Skeletal muscle tissue (tissue), 4 donors: ENCODE data around the gene CAMKMT. TPM values are rescaled to one million over a fixed set of nuclear protein-coding genes. Genes with fewer than 3 reads are reported as not detected.

ENCODE experiments used
- H3K27ac ChIP-seq: one replicate; pipeline ENCODE4 v1.7.0; 2013; ENCODE audit warnings: mild to moderate bottlenecking, low read depth, low read length, inconsistent platforms
- H3K27me3 ChIP-seq, 3 donors: one replicate each; pipeline ENCODE4 v1.7.0; 2013; ENCODE audit warnings: low read length in 3 of 3; ENCODE audit not compliant: control insufficient read depth in 3 of 3, insufficient read depth in 3 of 3
- H3K36me3 ChIP-seq, 3 donors: one replicate each; pipeline ENCODE4 v1.7.0; 2013; ENCODE audit warnings: low read length in 3 of 3; ENCODE audit not compliant: control insufficient read depth in 3 of 3, insufficient read depth in 3 of 3
- H3K4me1 ChIP-seq, 3 donors: one replicate each; pipeline ENCODE4 v1.7.0; 2013; ENCODE audit warnings: low read length in 3 of 3, mild to moderate bottlenecking in 3 of 3; ENCODE audit not compliant: control insufficient read depth in 3 of 3, insufficient read depth in 3 of 3
- H3K4me3 ChIP-seq, 3 donors: one replicate each; pipeline ENCODE4 v1.7.0; 2013; ENCODE audit warnings: low read length in 3 of 3
- H3K9ac ChIP-seq, 3 donors: one replicate each; pipeline ENCODE4 v1.7.0; 2013; ENCODE audit warnings: low read length in 3 of 3, mild to moderate bottlenecking in 3 of 3, moderate library complexity in 2 of 3, low read depth in 1 of 3
- H3K9me3 ChIP-seq, 3 donors: one replicate each; pipeline ENCODE4 v1.7.0; 2013; ENCODE audit warnings: low read length in 3 of 3; ENCODE audit not compliant: control insufficient read depth in 3 of 3
- total RNA-seq: library from RNA; depleted of rRNA; stranded (reverse); fragments of >200 nt; gene quantifications from one replicate; pipeline ENCODE4 v1.2.3, GENCODE V29; 2014
- donor health status: Osteomylitis.

The CAMKMT gene
- 5.2 TPM for total RNA-seq

DNA sequence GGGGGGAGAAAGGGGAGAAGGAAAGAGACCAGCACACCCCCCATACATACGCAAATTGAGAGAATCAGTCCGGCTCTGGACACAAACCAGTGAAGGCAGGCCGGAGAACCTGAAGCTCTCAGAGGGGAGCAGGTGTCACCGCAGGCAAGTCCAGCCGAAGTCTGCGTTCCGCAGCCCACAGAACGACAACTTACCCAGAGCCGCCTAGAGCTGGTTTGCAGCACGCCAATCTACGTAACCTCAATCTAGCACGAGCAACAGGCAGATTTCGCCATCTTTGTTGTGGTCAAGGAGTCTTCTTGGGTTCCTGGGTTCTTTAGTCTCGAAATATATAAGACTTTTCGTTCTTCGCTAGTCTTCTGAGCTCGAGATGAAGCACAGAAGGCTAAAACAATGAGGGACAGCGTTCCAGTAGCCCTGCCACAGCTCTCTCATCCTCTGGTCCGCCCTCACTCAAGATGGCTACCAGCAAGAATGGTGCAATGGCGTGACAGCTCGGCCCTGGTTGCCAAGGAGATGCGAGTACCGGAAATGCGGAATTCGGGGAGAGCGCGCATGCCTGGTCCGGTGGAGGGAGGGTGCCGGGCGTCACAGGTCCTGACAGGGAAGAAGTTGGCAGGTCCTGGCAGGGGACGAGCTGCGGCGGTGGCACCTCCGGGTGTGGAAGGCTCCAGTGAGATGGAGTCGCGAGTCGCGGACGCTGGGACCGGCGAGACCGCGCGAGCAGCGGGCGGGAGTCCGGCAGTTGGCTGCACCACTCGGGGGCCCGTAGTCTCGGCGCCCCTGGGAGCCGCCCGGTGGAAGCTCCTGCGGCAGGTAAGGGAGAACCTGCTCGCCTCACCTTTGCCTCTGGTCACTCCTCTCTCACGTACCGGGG lies at the start of gene CAMKMT, which contains the start of gene PREPL:
Gene CAMKMT, plus strand, starts transcription at position 618 of the 877 bp plus-strand sequence.
Gene PREPL, minus strand, starts transcription at position 165 of the 877 bp plus-strand sequence. CDS start 15,152 bp downstream, outside the sequence.
- peak within 1 kb of the TSS; percentile 91 to 99 (median 94) for H3K4me3 ChIP-seq
- no peaks in the 10 kb centered on the region for H3K36me3 ChIP-seq
- H3K4me1 ChIP-seq = peaks cover 27 to 30% (median 27%) of the 10 kb centered on the region in 3 donors
- H3K9me3 ChIP-seq = no peaks in the 10 kb centered on the region
- no peaks in the 10 kb centered on the region for H3K27me3 ChIP-seq
- H3K9ac ChIP-seq = peak within 1 kb of the TSS; percentile 89 to 93 (median 92)
- H3K27ac ChIP-seq = peak within 1 kb of the TSS; percentile 91

DNA sequence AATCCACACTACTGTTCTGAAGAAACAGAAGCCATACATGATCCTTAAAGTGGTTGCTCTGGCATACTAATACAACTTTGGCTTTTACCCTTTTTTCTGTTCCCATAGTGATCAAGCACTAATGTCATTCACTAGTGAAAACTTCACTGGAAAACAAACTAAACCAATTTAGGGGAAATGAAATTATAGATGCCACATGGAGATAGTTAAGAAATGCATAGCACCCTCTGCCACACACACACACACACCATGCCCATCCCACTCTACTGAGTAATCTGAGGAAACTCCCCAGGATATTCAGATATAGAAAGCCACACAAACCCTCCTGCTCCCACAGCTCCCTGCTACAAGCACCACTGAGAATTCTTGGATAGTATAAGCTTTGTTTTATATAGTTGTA lies 47.4 kb upstream of the CAMKMT start:
- H3K4me3 ChIP-seq = no peak overlapping the region
- peaks cover 10 to 54% (median 39%) of the 10 kb centered on the region in 3 donors for H3K36me3 ChIP-seq
- no peak overlapping the region for H3K27ac ChIP-seq
- H3K9me3 ChIP-seq = peaks cover 0 to 4% (median 2%) of the 10 kb centered on the region in 3 donors
- no peak overlapping the region for H3K9ac ChIP-seq
- no peaks in the 10 kb centered on the region for H3K27me3 ChIP-seq
- H3K4me1 ChIP-seq = no peaks in the 10 kb centered on the region

DNA sequence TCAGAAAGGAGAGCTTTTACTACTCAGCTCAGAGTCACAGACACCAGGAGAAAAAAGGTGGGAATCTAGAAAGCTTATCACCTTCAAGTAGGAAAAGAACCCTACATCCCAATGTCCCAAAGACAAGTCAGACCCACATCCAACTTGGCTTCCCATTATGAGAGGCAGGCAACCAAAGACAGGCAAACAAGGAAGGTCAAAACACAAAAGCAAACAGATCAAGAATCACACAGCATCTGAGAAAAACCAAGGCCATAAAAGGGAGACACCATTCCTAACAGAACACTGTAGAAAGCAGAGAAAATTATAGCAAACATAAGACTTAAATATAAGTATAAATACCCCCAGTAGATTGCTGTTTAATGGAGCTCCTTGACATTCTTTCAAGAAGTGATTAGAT lies 45.8 kb upstream of the CAMKMT start:
- Histone ChIP-seq H3K4me1 (no peaks in the 10 kb centered on the region), H3K27me3 (no peaks in the 10 kb centered on the region), H3K36me3 (peaks cover 13 to 63% (median 52%) of the 10 kb centered on the region in 3 donors), H3K9ac (no peak overlapping the region), H3K4me3 (no peak overlapping the region), H3K9me3 (peaks cover 0 to under 1% (median 0%) of the 10 kb centered on the region in 3 donors), H3K27ac (no peak overlapping the region)

DNA sequence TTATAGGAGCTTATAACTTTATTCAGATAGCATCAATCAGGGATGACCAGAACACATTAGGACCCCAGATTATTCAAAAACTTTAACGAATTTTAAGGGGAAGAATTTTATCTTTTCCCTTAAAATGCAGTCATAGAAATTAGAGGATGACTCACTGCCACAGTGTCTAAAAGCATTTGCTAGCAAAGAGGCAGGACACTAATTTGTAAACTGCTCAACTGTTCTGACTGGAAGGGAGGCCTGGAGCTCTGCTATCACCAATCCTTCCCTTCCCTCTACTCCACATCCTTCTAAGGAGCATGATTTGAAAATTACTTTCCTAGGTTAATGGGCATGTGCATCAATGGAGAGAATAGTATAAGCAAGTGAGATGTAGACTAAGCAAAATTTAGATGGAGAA lies 40.9 kb upstream of the CAMKMT start:
- H3K9me3 ChIP-seq = no peaks in the 10 kb centered on the region
- H3K27ac ChIP-seq = no peak overlapping the region
- no peak overlapping the region for H3K4me3 ChIP-seq
- no peaks in the 10 kb centered on the region for H3K27me3 ChIP-seq
- no peak overlapping the region for H3K9ac ChIP-seq
- H3K36me3 ChIP-seq = peaks cover 27 to 57% (median 43%) of the 10 kb centered on the region in 3 donors
- peaks cover 0 to 8% (median 5%) of the 10 kb centered on the region in 3 donors for H3K4me1 ChIP-seq

DNA sequence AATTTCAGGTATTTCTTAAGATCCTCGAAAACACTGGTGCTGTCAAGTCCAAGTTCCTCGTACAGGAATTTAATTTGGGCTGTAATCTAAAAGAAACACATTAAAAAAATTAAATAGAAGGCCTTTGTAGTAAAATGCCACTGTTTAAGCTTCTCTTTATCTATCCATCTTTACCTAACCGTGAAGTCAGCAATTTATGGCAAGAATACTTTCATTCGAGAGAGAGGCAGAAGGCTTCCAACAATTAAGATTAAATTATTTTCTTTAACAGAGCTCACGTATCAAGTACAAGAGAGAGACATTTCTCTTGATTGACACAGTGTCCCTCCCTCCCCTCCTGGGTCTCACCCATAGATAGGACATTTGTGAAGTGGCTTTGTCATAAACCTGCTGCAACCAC lies 40.4 kb upstream of the CAMKMT start:
- Histone ChIP-seq H3K36me3 (peaks cover 27 to 55% (median 43%) of the 10 kb centered on the region in 3 donors), H3K27me3 (no peaks in the 10 kb centered on the region), H3K4me1 (peaks cover 0 to 8% (median 8%) of the 10 kb centered on the region in 3 donors), H3K9ac (no peak overlapping the region), H3K9me3 (no peaks in the 10 kb centered on the region), H3K4me3 (no peak overlapping the region), H3K27ac (no peak overlapping the region)

DNA sequence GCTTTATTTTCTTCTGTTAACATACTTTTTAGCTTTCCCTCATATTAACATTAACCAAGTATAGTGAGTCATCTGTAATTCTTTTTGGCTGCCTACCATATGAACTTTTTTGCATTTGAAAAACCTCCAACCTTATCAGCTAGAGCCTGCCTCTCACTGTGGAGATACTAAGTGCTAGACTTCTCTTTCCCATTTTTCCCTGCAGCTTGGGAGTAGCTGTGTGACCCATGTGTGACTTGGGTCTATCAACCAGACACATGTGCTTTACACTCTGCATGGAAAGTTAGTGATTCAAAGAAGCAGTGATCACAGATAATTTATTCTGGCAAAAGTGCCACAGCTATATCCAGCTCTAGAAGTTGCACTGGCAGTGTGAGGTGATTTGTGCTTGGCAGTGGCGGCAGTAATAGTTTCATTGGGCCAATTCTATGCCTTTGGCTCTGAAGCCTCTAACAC lies 36.7 kb upstream of the CAMKMT start:
- Histone ChIP-seq H3K9ac (no peak overlapping the region), H3K4me1 (peaks cover 0 to 8% (median 8%) of the 10 kb centered on the region in 3 donors), H3K27me3 (no peaks in the 10 kb centered on the region), H3K36me3 (peaks cover 35 to 50% (median 44%) of the 10 kb centered on the region in 3 donors), H3K9me3 (no peaks in the 10 kb centered on the region), H3K4me3 (no peak overlapping the region), H3K27ac (no peak overlapping the region)

DNA sequence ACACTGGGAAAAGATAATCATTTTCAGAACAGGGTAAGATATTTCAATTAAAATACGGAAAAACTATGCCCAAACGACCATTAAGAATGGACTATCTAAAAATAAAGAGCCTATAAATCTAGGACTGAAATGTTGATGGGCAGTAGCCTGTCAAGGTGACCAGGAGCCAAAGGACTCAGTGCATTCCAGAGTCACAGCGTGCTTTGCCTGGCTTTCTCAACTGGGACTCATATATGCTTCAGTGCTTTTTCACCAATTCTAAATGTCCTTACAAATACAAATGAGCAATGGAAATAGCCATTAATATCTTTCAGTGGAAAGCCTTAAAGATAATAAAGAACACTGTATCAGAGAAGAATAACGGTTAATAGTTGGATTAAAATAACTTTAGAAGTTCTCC lies 35.9 kb upstream of the CAMKMT start:
- Histone ChIP-seq H3K27ac (no peak overlapping the region), H3K9ac (no peak overlapping the region), H3K9me3 (no peaks in the 10 kb centered on the region), H3K4me1 (peaks cover 0 to 8% (median 8%) of the 10 kb centered on the region in 3 donors), H3K36me3 (peaks cover 30 to 48% (median 43%) of the 10 kb centered on the region in 3 donors), H3K27me3 (no peaks in the 10 kb centered on the region), H3K4me3 (no peak overlapping the region)

DNA sequence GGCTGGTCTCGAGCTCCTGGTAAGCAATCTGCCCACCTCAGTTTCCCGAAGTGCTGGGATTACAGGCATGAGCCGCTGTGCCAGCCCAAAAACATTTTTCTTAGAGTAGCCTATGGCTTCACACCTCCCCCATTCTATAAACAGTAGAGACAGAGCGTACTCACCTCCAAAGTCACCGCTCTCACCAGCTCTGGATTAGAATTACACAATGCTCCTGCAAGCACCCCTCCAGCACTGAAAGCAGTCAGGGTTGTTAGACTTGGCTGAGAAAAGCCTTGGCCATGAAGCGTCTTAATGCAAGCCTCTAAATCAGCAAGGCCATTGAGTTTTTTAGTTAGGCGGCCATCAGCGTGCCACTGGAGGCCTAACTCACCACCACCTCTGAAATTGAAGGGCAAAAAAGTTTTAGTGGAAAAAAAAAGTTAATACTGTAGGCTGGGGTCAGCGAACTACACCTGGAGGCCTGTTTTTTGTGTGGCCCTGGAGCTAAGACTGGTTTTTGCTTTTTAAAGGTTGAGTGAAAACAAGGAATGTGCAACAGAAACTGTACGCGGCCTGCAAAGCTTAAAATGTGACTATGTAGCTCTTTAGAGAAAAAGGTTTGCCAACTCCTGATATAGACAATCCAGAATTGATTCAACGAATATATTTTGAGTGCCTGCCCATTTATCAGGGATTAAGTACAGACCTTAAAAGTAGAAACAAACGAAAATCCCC lies 35.0 kb upstream of the CAMKMT start:
- no peaks in the 10 kb centered on the region for H3K27me3 ChIP-seq
- peaks cover 31 to 44% (median 40%) of the 10 kb centered on the region in 3 donors for H3K36me3 ChIP-seq
- H3K4me3 ChIP-seq = no peak overlapping the region
- peaks cover 0 to 8% (median 8%) of the 10 kb centered on the region in 3 donors for H3K4me1 ChIP-seq
- no peak overlapping the region for H3K9ac ChIP-seq
- H3K27ac ChIP-seq = no peak overlapping the region
- H3K9me3 ChIP-seq = no peaks in the 10 kb centered on the region

DNA sequence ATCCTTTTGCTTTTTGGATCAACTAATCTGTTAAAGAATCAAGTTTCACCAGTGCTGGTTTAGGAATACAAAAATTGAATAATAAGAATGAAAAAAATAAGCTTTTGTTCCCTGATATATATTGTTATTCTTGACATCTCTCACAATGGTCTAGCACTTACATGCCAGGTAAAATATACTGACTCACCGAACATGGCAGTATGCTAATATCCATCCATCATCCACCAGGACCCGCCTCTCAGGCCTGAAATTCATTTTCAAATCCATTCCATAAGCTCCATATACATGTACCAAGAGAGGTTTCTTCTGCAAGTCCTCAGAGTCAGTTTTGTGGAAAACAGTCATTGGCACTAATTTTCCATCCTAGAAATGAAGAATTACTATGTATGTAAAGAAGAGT lies 33.0 kb upstream of the CAMKMT start:
- Histone ChIP-seq H3K27ac (no peak overlapping the region), H3K4me3 (no peak overlapping the region), H3K4me1 (peaks cover 0 to 8% (median 8%) of the 10 kb centered on the region in 3 donors), H3K36me3 (peaks cover 14 to 31% (median 30%) of the 10 kb centered on the region in 3 donors), H3K27me3 (no peaks in the 10 kb centered on the region), H3K9ac (no peak overlapping the region), H3K9me3 (no peaks in the 10 kb centered on the region)
